GM21576 (cell line): ENCODE results near the gene CHCHD3.
"Not testable (repeated sequence)": the region's sequence is repeated elsewhere in the genome, so short reads cannot be mapped to it uniquely, and the experiment has no call there.

Experiments used
- ATAC-seq: cut with Tn5 transposase; IDR thresholded peaks from one replicate; pipeline ENCODE4 v1.9.1; 2021; ENCODE audit warnings: mild to moderate bottlenecking, moderate library complexity; ENCODE audit not compliant: unreplicated experiment

CHCHD3 gene

DNA sequence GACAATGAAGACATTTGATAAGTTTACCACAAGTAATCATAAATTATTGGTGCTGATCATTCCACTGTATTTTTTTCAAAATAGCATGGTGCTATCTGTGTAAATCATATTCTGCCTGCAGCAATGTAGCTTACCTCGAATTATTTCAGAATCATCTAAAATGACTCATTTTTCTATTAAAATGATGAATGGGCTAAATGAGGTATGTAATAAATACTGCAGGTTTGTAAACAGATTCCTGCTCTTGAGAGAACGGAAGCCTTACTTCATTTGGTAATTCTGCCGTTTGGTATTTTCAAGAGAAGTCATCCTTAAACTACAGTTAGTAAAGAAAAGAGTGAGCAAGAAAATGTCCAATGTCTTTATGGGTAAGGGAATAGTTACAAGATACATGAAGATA, 115.9 kb downstream of the CHCHD3 start:
- ATAC-seq: no peak

DNA sequence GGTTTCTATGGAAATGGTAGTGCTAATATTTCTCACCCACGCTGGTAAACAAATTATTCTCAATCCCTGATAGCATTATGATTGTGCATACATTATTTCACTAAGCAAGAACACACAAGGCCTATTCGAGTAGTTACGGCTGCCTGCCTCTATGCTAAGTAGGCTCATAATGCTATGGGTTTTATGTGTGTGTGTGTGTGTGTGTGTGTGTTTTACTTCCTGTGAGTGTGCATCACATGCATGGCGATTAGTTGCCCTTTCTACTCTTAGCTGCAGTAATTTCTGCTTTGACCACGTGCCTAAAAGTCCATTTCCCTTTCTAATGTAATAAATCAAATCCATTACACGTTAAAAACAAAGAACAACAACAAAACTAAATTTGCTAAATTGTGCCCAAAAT, 117.0 kb downstream of the CHCHD3 start:
- ATAC-seq: no peak

DNA sequence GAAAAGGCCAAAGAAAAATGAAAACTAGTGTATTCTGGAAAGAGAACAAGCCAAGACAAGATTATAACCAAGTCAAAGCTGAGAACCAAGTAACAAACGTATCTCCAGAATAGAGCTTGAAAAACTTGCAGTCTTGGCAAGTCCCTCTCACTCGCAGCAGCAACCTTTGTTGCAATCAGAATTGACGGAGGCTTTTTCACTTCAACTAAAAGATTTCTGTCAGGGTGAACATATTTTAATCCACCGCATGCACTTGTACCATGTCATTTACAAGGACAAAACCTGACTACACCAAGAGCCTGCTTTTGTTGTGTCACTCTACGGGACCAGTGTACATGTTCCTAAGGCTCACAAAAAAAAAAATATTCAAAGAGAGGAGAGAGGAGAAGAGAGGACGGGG, 122.0 kb downstream of the CHCHD3 start:
- ATAC-seq: no peak

DNA sequence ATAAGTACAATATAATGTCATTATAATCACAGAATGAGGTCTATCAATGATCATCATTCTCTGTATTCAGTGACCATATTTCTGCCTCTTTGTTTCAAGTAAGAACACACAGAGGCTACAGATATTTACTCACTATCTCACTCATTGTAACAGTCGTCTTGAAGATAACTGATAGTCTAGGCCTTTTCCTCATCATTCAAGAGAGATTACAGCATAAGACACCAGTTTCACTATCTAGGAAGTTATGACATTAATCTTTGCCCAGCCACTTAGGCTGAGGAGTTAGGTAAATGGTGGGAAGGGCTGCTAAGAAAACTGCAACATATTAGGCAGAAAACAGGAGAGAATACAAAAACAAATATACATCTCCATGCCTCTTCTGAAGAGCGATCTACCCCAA, 125.3 kb downstream of the CHCHD3 start:
- no peak for ATAC-seq

DNA sequence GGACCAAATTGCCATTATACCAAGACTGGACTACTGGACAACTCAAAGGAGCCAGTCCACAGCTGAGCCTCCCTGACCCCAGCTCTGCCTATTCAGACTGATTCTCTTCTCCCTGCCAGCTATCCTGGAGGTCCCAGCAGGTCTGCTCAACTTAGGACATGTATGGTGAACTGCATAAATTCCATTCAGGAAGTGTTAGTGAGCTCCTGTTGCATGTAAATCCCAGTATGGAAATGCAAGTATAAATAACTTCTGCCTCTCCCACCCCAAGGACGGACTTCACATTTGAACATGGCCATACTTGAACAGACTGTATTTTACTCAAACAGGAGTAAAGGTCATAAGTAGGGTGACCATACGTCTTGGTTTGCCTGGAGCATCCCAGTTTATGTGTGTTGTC, 128.4 kb downstream of the CHCHD3 start:
- no peak for ATAC-seq

DNA sequence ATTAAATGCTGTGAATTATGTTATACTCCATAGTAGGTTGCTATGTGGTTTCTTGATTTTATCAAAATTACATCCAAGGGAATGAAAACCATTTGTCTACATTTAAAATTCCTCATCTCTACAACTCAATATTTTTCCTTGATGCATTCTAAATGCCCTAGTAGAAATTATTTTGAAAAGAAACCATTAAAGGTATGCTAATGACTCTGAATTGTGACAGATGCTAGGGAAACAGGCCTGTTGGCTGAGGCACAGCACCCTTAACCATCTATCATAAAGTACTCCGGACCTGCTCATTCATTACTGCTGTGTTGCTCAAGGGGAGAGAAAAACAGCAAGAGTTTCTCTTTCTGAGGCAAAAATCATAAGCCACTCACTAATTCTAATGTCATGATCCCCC, 131.2 kb downstream of the CHCHD3 start:
- ATAC-seq: no peak

DNA sequence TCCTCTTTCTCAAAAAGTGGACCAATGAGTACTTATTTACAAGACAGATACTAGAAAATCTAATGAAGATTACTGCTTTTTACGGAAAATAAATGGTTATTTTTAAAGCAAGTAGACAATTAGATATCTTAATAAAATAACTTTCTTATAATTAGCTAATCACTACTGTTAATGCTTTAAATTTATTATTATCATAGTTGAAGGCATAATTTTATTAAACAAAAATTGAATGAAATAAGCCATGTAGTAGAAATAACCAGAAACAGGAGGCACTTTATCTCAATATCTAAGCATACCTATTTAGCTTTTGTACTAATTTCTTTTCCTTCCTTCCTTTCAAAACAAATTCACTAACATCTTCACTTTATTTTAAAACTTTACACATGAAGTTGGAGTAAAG, 134.9 kb downstream of the CHCHD3 start:
- ATAC-seq: no peak

DNA sequence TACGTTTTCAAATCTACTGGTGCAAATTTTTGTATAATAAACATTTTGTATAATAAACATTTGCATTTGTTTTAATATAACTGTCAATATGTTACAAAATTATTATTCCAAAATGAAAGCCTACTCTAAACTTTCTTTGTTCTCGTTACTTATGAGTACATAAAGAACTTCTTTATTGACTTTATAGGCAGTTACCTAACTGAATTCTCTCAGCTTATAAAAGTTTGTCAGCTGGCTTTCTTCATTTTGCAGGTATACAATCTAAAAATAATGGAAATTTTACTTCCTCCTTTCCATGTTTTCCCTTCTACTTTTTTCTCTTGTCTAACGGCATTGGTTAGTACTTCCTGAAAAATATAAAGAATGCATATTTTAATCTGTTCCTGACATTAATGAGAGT, 137.1 kb downstream of the CHCHD3 start:
- no peak for ATAC-seq

DNA sequence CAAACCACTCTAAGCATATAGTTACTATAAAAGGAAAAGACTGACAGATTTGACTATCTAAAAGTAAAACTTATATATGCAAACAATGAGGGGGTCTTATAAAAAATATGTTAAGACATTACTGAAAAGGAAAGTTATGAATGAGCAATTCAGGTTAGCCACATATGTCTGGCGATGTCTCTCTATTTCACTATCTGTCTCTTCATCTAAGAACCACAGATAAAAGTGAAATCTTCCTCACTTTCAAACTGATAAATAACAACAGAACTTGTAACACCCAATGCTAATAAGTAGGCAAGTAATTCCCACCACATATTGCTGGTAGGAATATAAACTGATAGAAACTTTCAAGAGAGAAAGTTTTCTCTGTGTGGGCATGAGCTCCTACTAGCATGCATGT, 138.2 kb downstream of the CHCHD3 start:
- no peak for ATAC-seq

DNA sequence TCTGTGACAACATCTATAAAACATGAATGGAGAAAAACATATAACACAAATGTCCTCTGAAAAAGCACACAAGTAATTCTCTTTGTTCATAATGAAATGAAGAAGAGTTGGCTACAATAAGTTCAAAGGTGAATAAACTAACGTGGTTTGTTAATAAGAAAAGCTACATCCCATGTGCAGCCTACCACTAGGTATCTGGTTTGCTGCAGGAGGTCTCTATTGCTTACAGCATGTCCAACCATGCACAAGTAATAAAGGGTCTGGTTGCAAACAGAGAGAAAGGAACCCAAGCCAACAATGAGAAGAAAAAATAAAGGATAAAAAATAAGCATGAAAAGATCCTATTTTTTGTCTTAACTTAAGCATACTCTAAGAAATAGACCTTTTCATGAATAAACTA, 139.2 kb downstream of the CHCHD3 start:
- no peak for ATAC-seq

DNA sequence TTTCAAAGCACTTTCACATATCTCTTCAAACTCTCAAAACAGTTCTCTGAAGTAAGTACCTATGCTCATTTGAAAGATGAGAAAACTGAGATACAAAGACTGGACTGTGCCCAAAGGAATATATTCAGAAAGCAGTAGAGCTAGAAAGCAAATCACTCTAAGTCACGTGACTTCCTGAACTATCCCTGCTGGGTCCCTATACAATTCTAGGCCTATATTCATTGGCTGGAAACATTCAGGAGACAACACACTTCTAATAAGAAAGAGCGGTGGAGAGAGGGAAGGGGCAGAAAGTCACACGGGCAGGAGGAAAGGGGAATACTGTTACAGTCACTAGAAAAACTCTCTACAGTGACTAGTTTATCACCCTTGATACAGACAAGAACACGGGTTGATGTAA, 140.0 kb downstream of the CHCHD3 start:
- ATAC-seq: no peak

DNA sequence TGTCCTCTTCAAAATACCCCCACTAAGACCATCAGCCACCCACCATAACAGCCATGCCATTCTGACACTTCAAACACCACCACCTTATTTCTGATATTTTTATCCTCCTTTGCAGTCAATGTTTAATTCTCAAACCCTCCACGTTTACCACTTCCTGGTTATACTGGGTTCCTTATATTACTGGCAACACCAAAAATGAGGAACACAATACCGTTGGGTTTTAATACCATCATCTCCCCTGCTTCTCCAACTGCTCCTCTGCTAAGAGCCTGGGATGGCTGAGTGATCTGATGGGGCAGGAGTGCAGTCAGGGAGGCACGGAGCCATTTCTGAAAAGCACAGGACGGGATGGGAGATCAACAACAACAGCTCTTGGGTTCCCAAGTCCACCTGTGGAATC, 140.5 kb downstream of the CHCHD3 start:
- ATAC-seq: no peak

DNA sequence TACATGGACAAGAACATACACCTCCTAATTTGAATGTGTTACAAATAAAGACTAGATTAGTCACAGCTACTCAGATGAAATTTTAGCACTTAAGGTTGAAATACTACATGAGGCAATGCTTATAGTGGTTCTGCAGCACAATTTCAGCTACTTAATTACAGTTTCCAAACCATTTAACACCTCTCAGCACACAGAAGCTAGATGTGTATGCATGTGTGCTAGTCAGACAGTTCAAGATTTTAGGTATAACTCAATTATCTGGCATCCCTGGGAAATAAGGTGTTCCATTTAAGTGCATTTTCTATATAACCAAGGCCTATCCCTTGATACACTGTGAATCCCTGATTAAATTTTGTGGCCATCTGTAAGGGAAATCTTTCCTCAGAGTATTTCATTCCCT, 141.8 kb downstream of the CHCHD3 start:
- ATAC-seq: no peak

DNA sequence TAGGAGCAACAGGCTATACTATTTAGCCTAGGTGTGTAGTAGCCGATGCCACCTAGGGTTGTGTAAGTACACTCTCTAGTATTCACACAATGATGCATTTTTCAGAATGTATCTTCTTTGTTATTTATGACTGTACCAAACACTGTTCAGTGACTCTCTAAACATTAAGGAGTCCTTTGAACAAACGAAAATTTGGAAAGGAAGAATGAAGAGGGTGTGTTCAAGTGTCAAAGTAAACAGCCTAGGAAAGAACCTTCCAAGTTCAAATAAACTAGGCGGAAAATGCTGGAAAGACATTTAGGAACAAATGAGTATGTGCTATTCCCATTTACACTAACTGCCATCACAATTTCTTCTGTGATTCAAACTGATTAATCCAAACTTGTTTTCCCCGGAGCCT, 142.4 kb downstream of the CHCHD3 start:
- no peak for ATAC-seq

DNA sequence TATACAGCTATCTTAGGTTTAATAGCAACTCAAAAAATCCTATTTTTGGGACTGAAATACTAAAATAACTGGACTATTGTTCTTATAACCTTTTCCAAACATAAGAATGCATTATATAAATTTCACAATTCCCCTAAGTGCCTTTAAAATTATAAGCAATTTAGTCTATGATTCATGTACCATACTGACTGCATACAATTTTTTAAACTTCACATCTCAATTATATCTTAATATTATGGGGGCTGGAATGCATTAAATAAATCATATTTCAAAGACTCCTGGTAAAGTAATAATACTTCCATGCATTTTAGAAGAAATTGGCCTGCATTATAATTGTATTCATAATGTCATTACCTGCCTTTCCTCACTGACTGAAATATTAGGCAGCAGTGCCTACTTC, 144.6 kb downstream of the CHCHD3 start:
- no peak for ATAC-seq

DNA sequence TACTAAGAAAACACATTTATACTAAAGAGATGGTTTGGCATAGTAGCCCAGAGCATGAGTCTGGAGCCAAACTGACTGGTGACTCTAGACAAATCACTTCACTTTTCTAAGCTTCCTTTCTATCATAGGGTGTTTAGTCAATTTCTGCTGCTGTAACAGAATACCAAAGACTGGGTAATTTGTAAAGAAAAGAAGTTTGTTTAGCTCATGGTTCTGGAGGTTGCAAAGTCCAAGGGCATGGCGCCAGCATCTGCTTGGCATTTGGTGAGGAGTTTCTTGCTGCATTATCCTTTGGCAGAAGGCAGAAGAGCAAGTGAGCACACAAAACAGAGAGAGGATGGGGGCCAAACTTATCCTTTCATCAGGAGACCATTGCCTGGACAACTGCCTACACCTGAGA, 146.3 kb downstream of the CHCHD3 start:
- no peak for ATAC-seq

DNA sequence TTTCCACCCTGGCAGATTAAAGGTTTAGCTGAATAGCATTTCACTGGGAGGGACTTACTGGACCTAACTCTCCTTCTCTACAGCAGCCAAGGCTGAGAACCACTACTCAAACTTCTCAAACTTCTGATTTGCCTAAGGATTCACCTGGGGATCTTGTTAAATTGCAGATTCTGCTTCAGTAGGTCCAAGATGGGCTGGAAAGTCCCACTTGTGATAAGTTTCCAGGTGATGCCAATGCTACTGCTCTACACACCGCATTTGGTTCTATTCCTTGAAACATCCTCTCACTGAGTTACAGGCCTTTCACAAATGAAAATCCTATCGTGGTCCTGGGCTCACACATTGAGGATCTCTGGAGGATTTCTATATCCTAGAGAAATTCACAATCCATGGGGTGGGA, 147.9 kb downstream of the CHCHD3 start:
- no peak for ATAC-seq

DNA sequence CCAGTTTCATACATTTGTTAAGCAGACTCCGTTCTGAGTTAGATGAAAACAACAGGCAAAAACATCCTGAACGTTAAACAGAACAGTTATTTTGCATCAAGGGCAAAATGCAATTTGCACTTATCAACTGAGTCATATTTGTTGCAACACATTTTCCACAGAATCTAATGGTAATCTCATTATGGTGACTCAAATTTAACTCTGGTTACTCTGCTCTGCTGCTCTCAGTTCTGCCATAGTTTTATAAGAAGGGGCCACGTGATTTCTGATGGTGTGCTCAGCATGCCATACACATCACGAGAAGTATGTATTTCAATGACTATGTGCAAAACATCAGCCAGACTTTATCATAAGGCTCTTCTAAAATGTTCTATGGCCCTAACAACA, 148.8 kb downstream of the CHCHD3 start:
- ATAC-seq: no peak

DNA sequence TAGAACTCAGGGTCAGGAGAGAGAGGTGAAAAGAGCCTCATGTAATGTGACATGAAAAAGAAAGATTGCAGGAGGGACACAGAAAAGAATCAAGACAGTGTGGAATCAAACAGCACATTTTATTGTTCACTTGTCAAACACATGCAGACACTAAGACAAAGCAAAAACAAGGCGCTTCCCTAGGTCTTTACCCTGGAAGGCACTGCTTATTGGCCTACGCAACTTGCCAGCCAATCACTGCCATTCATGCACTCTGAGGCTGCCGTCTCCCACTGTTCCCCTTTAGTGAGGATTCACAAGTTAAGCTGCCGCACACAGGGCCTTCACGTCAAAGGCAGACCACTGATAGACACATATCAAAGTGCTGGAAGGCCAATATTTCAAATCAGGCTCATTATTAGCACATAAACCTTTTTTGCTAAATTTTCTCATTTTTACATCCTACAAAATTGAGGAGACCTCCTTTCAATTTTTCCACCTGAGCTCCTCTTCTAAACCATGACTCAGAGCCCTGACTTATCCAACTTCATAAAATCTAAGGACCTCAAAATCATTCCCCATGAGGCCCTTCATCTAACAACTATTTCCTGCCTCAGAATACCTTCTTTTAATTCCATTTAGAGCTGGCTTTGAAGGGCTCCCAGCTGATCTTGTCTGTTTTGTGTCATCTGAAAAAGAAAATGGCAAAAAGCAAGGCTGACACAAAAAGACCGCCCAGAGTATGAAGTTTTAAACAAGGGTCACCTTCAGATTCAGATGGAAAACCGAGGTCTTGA, 149.4 kb downstream of the CHCHD3 start:
- no peak for ATAC-seq

DNA sequence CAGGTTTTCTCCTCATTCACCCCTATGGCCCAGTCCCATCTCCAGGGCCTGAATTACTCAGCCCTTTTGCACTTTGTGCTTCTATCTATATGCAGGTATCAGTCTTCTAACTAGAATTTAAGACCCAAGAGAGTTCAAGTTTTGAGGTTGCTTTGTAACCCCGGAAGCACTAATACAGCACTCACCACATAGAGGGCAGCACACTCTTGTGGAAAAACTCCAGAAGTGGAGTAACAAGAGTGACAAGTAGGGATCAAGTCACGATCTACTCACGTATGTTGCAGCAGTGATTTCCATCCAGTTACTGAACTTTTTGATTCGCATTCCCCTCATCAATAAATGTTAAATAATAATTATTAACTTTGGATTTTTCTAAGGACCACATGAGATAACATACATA, 151.0 kb downstream of the CHCHD3 start:
- no peak for ATAC-seq

DNA sequence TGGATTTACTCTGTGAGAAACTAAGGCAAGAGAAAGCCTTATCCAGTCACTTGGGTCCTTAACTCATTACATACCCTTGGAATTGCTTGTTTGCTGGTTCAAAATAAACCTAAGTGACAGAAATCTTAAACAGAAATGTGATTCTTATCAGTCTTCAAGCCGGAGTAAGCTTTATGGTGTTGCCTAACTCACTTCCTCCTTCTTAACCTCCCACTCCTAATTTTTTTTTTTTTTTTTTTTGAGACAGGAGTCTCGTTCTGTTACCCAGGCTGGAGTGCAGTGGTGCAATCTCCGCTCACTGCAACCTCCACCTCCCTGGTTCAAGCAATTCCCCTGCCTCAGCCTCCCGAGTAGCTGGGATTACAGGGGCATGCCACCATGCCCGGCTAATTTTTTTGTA, 151.9 kb downstream of the CHCHD3 start:
- not testable (repeated sequence) for ATAC-seq

DNA sequence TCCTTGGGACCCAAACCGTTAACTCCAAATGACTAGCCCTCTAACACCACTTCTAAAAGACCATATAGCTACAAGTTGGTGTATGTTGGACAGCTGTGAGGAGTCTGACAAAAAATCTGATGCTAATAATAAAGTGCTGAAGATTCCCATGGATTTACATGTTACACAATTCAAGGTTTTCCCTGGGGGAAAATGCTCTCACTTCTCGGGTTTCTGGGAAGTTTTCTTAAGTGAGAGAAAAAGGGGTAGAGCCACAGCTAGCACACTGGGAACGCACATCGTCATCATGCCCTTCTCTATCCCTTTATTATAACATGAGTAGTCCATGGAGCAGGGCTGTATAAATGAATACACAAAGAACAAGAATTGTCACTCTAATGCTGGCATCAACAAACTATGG, 162.1 kb downstream of the CHCHD3 start:
- no peak for ATAC-seq

DNA sequence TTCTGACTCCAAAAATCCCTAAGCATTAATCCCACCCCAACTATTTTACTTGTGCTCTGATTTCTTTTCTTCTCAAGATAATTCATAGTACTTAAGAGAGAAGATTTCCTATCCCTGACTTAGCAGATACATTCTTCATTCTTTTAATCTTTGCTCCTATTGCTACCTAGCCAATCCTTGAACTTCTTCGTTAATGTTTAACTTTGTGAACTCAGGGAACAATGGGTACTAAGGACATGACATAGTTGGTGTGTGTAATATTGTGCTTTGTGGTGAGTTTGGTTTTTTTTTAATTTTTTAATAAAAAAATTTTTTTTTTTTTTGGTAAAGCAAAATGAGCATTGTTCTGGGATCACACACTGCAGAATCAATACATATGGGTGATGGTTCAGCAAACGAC, 166.2 kb downstream of the CHCHD3 start:
- ATAC-seq: no peak
